HG03108 (cell line): ENCODE measurements around the gene EMC1.
A peak's percentile ranks its signal among the peaks of the same experiment; 100 is the strongest.
"Not testable (repeated sequence)": the region's sequence is repeated elsewhere in the genome, so short reads cannot be mapped to it uniquely, and the experiment has no call there.

Experiments used
- ATAC-seq: cut with Tn5 transposase; IDR thresholded peaks from one replicate; pipeline ENCODE4 v1.9.1; 2021; ENCODE audit warnings: moderate library complexity; ENCODE audit not compliant: unreplicated experiment

EMC1 gene

DNA sequence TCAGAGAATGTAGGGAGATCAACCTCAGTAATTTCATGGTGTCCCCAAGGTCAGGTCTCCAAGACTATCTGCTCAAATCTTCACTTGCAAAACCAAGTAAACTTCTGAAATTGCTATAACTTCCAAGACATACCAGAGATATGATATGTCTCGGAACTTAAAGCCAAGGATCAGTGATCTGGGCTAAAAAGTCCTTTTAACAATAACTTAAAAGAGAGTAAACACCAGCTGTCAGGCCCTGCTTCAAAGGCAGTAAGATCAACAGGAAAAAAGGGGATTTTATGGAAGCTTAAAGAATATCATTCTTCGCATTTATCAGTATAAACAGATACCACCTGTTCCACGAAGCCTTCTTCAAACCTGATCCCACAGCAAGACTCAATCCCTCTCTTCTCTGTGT, 55.0 kb downstream of the EMC1 start:
- ATAC-seq = no peak

DNA sequence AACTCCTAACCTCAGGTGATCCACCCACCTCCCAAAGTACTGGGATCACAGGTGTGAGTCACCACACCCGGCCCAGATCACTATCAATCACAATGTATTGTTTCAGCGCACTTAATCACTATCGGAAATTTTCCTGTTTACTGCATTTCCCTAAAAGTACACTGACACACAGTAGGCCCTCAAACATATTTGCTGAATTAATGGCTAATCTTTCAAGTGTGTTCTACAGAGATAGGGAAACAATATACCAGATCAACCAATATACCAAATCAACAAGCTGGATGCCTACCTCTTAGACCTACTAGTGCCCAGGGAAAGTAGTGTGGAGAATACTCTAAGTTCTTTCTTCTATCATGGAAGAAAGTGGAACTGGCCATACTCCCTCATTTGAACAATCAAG, 58.3 kb downstream of the EMC1 start:
- no peak for ATAC-seq

DNA sequence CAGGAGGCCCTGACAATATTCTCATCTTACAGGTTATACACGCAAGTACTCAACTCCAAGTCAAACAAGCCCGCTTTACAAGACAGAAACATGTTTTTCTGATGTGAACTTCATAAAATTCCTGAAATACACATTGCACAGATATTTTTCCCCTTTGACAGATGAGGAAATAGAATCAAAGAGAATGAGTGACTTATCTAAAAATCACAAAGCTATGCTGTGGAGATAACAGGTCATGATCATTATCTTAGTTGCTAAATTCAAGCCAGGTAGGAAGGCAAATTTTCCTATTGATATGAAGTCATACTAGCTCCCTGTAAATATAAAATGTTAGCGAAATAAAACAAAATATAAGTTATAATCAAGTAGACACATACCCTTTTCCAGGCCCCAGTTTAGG, 59.5 kb downstream of the EMC1 start:
- ATAC-seq = no peak

DNA sequence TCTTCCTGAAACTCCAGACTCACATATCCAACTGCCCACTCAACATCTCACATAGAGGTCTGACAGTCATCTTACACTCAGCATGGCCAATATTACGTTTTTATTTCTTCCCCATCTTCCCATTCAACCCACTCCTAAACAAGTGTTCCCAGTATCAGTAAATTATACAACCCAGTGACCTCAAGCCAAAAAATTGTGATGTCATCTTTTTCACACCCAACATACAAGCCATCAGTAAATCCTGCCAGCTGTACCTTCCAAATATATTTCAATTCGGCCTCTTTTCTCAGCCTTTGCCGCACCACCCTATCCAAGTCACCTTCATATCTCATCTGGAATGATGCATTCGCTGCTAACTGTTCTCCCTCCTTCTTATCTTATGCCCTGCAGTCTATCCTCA, 60.9 kb downstream of the EMC1 start:
- ATAC-seq = no peak

DNA sequence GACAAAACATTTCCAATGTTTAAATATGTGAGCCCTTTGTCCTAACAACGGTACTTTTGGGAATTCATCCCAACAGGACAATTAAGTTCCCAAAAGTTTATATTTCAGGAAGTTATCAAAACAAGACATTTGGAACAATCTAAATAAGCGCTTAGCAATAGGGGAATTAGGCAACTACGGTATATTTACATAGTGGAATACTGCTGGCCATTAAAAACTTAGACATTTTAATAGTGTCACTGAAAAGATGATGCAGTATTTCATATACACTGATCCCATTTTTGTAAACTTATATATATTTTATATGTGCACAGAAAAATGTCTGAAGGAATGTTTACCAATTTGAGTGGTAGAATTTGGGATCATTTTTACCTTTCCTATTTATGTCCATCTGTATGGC, 62.1 kb downstream of the EMC1 start:
- no peak for ATAC-seq

DNA sequence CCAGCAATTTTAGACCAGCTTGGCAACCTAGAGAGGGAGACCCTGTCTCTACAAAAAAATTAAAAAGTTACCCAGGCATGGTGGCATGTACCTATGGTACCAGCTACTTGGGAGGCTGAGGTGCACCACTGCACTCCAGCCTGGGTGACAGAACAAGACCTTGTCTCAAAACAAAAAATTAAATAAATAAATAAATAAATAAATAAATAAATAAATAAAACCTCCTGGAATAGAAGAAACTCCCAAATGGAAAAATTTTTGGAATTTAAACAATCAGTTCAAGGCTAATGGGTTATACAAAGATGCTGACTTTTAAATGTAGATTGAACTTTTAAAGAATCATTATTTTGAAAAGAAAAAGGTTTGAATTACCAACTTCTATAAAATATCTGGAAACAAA, 63.5 kb downstream of the EMC1 start:
- no peak for ATAC-seq

DNA sequence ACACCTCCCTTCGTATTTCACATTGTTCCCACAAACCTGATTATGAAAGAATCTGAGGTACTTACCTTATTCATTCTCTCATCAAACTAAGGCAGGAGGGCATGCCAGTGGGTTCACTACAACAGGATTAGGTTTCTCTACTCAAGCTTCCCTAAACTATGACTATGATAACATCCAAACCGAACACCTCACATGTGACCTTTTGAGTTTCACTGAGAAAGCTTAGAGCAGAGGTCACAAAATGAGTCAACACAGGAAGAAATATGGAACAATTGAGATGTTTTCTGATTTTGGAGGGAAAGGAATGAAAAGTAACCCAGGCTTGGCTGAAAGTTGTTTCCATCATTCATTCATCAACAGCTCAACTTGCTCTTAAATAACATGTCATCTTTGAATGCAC, 65.3 kb downstream of the EMC1 start:
- ATAC-seq = no peak

DNA sequence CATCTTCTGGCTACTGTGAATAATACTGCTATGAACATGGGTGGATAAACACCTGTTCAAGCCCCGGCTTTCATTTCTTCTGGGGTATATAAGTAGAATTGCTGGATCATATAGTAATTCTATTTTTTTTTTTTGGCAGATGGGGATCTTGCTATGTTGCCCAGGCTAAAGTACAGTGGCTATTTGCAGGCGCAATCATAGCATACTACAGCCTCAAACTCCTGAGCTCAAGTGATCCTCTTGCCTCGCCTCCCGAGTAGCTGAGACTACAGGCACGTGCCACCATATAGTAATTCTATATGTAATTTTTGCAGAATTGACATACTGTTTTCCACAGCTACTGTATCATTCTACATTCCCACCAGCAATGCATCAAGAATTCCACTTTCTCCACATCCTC, 69.1 kb downstream of the EMC1 start:
- no peak for ATAC-seq

GRCh38 chr1:19180265-19180657, 71.1 kb downstream of the EMC1 start:
- not testable (repeated sequence) for ATAC-seq

- no peak for ATAC-seq
Measured at GRCh38 chr1:19179597-19180264, 71.6 kb downstream of the EMC1 start.

DNA sequence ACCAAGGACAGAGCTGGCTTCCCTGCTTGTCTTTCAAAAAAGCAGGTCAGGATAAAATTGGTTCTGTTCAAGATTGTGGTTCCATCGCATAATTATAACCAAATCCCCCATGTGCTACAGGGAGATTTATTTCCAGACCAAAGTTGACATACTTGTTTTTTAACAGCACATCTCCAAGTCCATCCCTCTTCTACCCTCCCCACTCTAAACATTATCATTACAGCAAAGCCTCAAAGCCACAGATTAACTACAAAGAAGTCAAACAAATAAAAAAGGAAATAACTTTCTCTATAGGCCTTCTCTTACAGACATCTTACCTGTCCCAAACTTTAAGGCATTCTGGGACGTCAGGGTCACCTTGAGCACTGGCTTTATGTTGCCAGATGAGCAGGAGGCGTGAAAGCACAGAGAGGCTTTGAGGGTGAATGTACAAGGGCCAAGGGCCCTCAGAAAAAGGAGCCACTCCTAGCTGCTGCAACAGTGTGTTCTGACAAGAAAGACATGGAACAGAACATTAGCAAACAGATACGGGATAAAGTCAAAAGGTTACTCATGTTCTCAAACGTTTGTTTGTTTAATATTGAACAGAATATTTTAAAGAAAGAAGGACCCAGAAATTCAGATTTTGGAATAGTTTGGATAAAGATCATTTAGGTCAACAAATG, 72.5 kb downstream of the EMC1 start:
- ATAC-seq = no peak

DNA sequence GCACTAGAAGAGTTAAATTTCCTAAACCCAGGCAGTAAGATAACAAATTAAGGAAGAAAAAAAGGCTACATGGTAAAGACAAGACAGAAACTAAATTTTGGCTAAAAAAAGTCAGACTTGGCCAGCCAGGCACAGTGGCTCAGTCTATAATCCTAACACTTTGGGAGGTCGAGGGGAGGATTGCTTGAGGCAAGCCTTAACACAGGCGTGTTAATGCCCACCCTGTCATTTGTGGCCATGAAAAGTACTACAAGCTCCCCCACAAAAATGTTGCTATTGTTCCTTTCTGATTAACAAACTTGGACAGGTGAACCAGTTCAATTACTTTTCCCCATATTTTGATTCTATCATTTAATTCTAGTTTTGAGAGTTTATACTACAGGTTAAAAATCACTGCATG, 73.5 kb downstream of the EMC1 start:
- ATAC-seq = no peak

GRCh38 chr1:19169642-19170041, 81.7 kb downstream of the EMC1 start:
- ATAC-seq = peak; percentile 84

GRCh38 chr1:19167140-19167539, 84.2 kb downstream of the EMC1 start:
- no peak for ATAC-seq

DNA sequence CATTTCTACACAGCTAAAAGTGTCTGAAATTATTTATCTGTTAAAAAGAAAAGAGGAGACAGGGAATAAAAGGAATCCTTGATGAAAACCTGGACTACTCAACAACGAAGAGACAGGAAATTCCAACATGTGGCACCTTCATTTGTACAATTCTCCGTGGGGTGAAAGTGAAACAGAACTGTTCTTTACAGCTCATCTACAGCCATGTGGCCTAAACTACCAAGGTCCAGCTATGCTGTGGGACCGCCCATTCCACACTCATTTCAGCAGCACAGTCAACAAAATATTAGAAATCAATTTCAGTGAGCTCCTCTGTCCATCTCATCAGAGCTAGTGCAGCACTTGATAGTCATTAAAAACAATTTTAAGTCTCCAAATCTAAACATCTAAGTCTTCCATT, 85.3 kb downstream of the EMC1 start:
- ATAC-seq = no peak
